HepG2 (cell line): Measurements from ENCODE around the gene RHOT2. TPM values are rescaled to one million over a fixed set of nuclear protein-coding genes. Genes with fewer than 3 reads are reported as not detected.

ENCODE experiments used
- GABPB1 ChIP-seq: IDR thresholded peaks from 2 replicates; pipeline ENCODE4 v1.6.1; 2016; ENCODE audit warnings: mild to moderate bottlenecking, missing genetic modification reagents, moderate library complexity, missing compliant biosample characterization
- GFI1 ChIP-seq: sonication (generic); formaldehyde crosslinking; IDR thresholded peaks from 2 replicates; pipeline ENCODE4 v1.5.0; 2020; ENCODE audit warnings: missing genetic modification reagents, mild to moderate bottlenecking, borderline replicate concordance
- MBD4 ChIP-seq: IDR thresholded peaks from 2 replicates; pipeline ENCODE4 v1.6.1; 2012; ENCODE audit warnings: low read length, inconsistent platforms, borderline replicate concordance
- TAF1 ChIP-seq: sonication (generic); formaldehyde crosslinking; IDR thresholded peaks from 2 replicates; pipeline ENCODE4 v1.4.0; 2020; ENCODE audit warnings: missing genetic modification reagents
- YY1 ChIP-seq: IDR thresholded peaks from 2 replicates; pipeline ENCODE4 v1.6.1; 2011; ENCODE audit warnings: low read length, low read depth, moderate library complexity, mild to moderate bottlenecking; ENCODE audit not compliant: insufficient read depth, insufficient replicate concordance
- ZNF143 ChIP-seq: sonication (generic); formaldehyde crosslinking; IDR thresholded peaks from 2 replicates; pipeline ENCODE4 v1.4.0; 2020; ENCODE audit warnings: missing genetic modification reagents
- ZNF235 ChIP-seq: sonication (generic); formaldehyde crosslinking; IDR thresholded peaks from 2 replicates; pipeline ENCODE4 v1.8.1; 2023; ENCODE audit warnings: mild to moderate bottlenecking, missing genetic modification reagents, borderline replicate concordance
- ZNF350 ChIP-seq: sonication (generic); formaldehyde crosslinking; IDR thresholded peaks from 2 replicates; pipeline ENCODE4 v1.4.0; 2020; ENCODE audit warnings: mild to moderate bottlenecking, low read depth, missing genetic modification reagents, borderline replicate concordance
- polyA plus RNA-seq, 8 experiments: library from polyadenylated mRNA; depleted of rRNA in 3 of 8; stranded (reverse) in 7 of 8; unstranded in 1 of 8; fragments of >200 nt; fragmentation: Illumina TruSeq in 4 of 8; extraction: Trizol in 4 of 8; gene quantifications; 2 replicates each; pipeline versions ENCODE4 v1.2.1 to v1.2.3, GENCODE V29; 2011 to 2016; ENCODE audit warnings: low read depth in 4 of 8, missing spikeins in 1 of 8, mixed read lengths in 1 of 8; ENCODE audit not compliant: insufficient read depth in 1 of 8
- total RNA-seq, 5 experiments: library from RNA; depleted of rRNA; stranded (reverse); fragments of >200 nt; fragmentation: Illumina TruSeq; extraction: Trizol; gene quantifications; 2 replicates each; pipeline ENCODE4 v1.2.3, GENCODE V29; 2016; ENCODE audit warnings: low read depth in 1 of 5
- TF ChIP-seq, protein P1 (sequence below): sonication (generic); formaldehyde crosslinking; IDR thresholded peaks from 2 replicates; pipeline ENCODE4 v1.4.0; 2020; ENCODE audit warnings: missing genetic modification reagents
- TF ChIP-seq, protein P2 (sequence below): sonication (generic); formaldehyde crosslinking; IDR thresholded peaks from 2 replicates; pipeline ENCODE4 v1.8.0; 2022; ENCODE audit warnings: mild to moderate bottlenecking, missing genetic modification reagents
- TF ChIP-seq, protein P3 (sequence below): sonication (generic); formaldehyde crosslinking; IDR thresholded peaks from 2 replicates; pipeline ENCODE4 v1.4.0; 2020; ENCODE audit warnings: mild to moderate bottlenecking, missing genetic modification reagents
- TF ChIP-seq, protein P4 (sequence below), 2 experiments: sonication (generic) in 1 of 2; formaldehyde crosslinking in 1 of 2; IDR thresholded peaks; 2 replicates each; pipeline versions ENCODE4 v1.6.1 to v1.9.0; 2014 to 2022; ENCODE audit warnings: antibody characterized with exemption in 1 of 2, borderline replicate concordance in 1 of 2, inconsistent platforms in 1 of 2, low read depth in 1 of 2, missing genetic modification reagents in 1 of 2

Gene RHOT2
- total and polyA plus RNA-seq, 2 of the 13 experiments (the other 11 are each of a cell fraction or from before 2014, with no cell fraction given): 63.6 to 76.9 TPM

DNA sequence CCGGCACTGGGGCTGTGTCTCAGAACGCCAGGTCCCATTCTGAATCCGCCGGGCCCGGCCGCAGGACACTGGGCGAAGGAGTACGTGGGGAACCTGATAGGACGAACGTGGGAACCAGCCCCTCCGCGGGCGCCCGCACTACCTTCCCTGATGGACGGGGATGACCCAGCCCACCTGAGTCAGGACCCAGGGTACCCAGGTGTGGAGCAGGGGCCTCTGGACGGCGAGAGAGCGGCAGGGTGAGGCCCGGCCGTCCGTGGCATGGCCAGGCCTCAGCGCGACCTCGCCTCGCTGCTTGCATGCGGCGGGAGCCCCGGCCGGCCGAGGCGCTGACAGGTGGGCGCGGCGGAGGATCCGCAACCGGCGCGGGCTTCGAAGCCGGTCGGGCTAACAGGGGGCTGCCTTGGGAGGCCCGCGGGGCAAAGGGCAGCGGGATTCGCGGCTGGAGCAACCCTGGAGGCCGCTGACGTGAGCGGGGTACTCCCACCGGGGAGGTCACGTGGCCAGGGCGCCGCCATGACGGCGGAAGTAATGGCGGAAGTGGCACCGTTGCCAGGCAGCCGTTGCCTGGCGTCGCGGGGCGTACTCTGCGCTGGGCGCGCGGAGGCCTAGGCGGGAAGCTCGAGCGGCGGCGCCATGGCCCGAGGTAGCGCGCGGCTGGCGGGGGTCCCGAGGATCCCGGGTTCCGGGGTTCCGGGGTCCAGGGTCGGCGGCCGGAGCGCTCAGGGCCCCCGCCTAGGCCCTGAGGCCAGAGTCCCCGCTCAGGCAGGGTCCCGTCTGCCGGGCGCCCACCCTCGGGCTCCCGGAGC, 18.9 kb upstream of the RHOT2 start, which contains the start of gene WDR90 (continued):
- TF ChIP-seq, protein P1, sequence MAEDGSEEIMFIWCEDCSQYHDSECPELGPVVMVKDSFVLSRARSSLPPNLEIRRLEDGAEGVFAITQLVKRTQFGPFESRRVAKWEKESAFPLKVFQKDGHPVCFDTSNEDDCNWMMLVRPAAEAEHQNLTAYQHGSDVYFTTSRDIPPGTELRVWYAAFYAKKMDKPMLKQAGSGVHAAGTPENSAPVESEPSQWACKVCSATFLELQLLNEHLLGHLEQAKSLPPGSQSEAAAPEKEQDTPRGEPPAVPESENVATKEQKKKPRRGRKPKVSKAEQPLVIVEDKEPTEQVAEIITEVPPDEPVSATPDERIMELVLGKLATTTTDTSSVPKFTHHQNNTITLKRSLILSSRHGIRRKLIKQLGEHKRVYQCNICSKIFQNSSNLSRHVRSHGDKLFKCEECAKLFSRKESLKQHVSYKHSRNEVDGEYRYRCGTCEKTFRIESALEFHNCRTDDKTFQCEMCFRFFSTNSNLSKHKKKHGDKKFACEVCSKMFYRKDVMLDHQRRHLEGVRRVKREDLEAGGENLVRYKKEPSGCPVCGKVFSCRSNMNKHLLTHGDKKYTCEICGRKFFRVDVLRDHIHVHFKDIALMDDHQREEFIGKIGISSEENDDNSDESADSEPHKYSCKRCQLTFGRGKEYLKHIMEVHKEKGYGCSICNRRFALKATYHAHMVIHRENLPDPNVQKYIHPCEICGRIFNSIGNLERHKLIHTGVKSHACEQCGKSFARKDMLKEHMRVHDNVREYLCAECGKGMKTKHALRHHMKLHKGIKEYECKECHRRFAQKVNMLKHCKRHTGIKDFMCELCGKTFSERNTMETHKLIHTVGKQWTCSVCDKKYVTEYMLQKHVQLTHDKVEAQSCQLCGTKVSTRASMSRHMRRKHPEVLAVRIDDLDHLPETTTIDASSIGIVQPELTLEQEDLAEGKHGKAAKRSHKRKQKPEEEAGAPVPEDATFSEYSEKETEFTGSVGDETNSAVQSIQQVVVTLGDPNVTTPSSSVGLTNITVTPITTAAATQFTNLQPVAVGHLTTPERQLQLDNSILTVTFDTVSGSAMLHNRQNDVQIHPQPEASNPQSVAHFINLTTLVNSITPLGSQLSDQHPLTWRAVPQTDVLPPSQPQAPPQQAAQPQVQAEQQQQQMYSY (CRISPR knock-in tag): no peak
- TF ChIP-seq GABPB1 (CRISPR knock-in tag) (peak; percentile 94), YY1 (peak; percentile 98), GFI1 (CRISPR knock-in tag) (peak; percentile 55; the same call in 1 of the 2 replicates), MBD4 (no peak), ZNF235 (CRISPR knock-in tag) (peak; percentile 97; the same call in 1 of the 2 replicates), ZNF143 (CRISPR knock-in tag) (peak; percentile 63), TAF1 (CRISPR knock-in tag) (peak; percentile 76), ZNF350 (no peak; the same call in 1 of the 2 replicates)
- TF ChIP-seq, protein P2, sequence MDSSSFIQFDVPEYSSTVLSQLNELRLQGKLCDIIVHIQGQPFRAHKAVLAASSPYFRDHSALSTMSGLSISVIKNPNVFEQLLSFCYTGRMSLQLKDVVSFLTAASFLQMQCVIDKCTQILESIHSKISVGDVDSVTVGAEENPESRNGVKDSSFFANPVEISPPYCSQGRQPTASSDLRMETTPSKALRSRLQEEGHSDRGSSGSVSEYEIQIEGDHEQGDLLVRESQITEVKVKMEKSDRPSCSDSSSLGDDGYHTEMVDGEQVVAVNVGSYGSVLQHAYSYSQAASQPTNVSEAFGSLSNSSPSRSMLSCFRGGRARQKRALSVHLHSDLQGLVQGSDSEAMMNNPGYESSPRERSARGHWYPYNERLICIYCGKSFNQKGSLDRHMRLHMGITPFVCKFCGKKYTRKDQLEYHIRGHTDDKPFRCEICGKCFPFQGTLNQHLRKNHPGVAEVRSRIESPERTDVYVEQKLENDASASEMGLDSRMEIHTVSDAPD (CRISPR knock-in tag): peak; percentile 55; the same call in 1 of the 2 replicates
- TF ChIP-seq, protein P3, sequence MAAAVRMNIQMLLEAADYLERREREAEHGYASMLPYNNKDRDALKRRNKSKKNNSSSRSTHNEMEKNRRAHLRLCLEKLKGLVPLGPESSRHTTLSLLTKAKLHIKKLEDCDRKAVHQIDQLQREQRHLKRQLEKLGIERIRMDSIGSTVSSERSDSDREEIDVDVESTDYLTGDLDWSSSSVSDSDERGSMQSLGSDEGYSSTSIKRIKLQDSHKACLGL: peak; percentile 93
- TF ChIP-seq, protein P4, sequence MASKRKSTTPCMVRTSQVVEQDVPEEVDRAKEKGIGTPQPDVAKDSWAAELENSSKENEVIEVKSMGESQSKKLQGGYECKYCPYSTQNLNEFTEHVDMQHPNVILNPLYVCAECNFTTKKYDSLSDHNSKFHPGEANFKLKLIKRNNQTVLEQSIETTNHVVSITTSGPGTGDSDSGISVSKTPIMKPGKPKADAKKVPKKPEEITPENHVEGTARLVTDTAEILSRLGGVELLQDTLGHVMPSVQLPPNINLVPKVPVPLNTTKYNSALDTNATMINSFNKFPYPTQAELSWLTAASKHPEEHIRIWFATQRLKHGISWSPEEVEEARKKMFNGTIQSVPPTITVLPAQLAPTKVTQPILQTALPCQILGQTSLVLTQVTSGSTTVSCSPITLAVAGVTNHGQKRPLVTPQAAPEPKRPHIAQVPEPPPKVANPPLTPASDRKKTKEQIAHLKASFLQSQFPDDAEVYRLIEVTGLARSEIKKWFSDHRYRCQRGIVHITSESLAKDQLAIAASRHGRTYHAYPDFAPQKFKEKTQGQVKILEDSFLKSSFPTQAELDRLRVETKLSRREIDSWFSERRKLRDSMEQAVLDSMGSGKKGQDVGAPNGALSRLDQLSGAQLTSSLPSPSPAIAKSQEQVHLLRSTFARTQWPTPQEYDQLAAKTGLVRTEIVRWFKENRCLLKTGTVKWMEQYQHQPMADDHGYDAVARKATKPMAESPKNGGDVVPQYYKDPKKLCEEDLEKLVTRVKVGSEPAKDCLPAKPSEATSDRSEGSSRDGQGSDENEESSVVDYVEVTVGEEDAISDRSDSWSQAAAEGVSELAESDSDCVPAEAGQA (IDR thresholded peaks at IDR 0.05; ENCODE audit: low read depth): peak; percentile 83
- TF ChIP-seq, protein P4 (CRISPR knock-in tag; IDR thresholded peaks at IDR 0.05; ENCODE audit: borderline replicate concordance): peak; percentile 62; the same call in 1 of the 2 replicates
